Measurements from ENCODE around the gene TAF15.

Gene TAF15

GRCh38 chr17:35889818-35890773, 80.8 kb downstream of the TAF15 start:
- Histone ChIP-seq H3K4me3 (ENCODE audit: low read length, poor library complexity, severe bottlenecking) (no peak overlapping the region), H3K9me3 (ENCODE audit: insufficient read depth, low read depth, low read length) (no peaks in the 10 kb centered on the region), H3K9ac (ENCODE audit: low read depth, low read length, poor library complexity, severe bottlenecking) (no peak overlapping the region), H4K20me1 (ENCODE audit: insufficient read depth, low read length, poor library complexity, severe bottlenecking) (no peaks in the 10 kb centered on the region), H3F3A (ENCODE audit: low read depth) (no peaks in the 10 kb centered on the region), H3K36me3 (ENCODE audit: insufficient read depth, low read length) (no peaks in the 10 kb centered on the region), H3K27me3 (ENCODE audit: insufficient read depth, low read length, poor library complexity, severe bottlenecking) (no peaks in the 10 kb centered on the region), H3K4me1 (ENCODE audit: insufficient read depth, low read length, poor library complexity, severe bottlenecking) (peaks cover 12% of the 10 kb centered on the region), H3K9me2 (replicated peaks; ENCODE audit: low read depth, low read length) (no peaks in the 10 kb centered on the region), H3K4me2 (ENCODE audit: low read depth, low read length, poor library complexity, severe bottlenecking) (peak overlapping the region; percentile 6), H3K79me2 (ENCODE audit: insufficient read depth, low read length) (no peaks in the 10 kb centered on the region), H2AFZ (ENCODE audit: low read length) (peak overlapping the region; percentile 80)
- TF ChIP-seq CTCF (conservative IDR thresholded peaks at IDR 0.05; ENCODE audit: low read length), result no peak
- TF ChIP-seq EZH2phosphoT487 (IDR thresholded peaks at IDR 0.05; ENCODE audit: borderline replicate concordance), result no peak

GRCh38 chr17:35890774-35891155, 81.5 kb downstream of the TAF15 start:
- no peaks in the 10 kb centered on the region for H3K9me2 ChIP-seq (replicated peaks; ENCODE audit: low read depth, low read length)
- no peaks in the 10 kb centered on the region for H3K27me3 ChIP-seq (ENCODE audit: insufficient read depth, low read length, poor library complexity, severe bottlenecking)
- H4K20me1 ChIP-seq (ENCODE audit: insufficient read depth, low read length, poor library complexity, severe bottlenecking), result no peaks in the 10 kb centered on the region
- no peak for TF ChIP-seq CTCF (conservative IDR thresholded peaks at IDR 0.05; ENCODE audit: low read length)
- no peak for TF ChIP-seq EZH2phosphoT487 (IDR thresholded peaks at IDR 0.05; ENCODE audit: borderline replicate concordance)
- no peak overlapping the region for H2AFZ ChIP-seq (ENCODE audit: low read length)
- no peaks in the 10 kb centered on the region for H3K79me2 ChIP-seq (ENCODE audit: insufficient read depth, low read length)
- H3K4me3 ChIP-seq (ENCODE audit: low read length, poor library complexity, severe bottlenecking), result no peak overlapping the region
- H3K9me3 ChIP-seq (ENCODE audit: insufficient read depth, low read depth, low read length), result no peaks in the 10 kb centered on the region
- no peak overlapping the region for H3K9ac ChIP-seq (ENCODE audit: low read depth, low read length, poor library complexity, severe bottlenecking)
- H3K4me2 ChIP-seq (ENCODE audit: low read depth, low read length, poor library complexity, severe bottlenecking), result no peak overlapping the region
- H3F3A ChIP-seq (ENCODE audit: low read depth), result no peaks in the 10 kb centered on the region
- H3K4me1 ChIP-seq (ENCODE audit: insufficient read depth, low read length, poor library complexity, severe bottlenecking), result peaks cover 16% of the 10 kb centered on the region
- H3K36me3 ChIP-seq (ENCODE audit: insufficient read depth, low read length), result no peaks in the 10 kb centered on the region

- H3K27me3 ChIP-seq (ENCODE audit: insufficient read depth, low read length, poor library complexity, severe bottlenecking), result no peaks in the 10 kb centered on the region
- H2AFZ ChIP-seq (ENCODE audit: low read length), result no peak overlapping the region
- no peak overlapping the region for H3K4me2 ChIP-seq (ENCODE audit: low read depth, low read length, poor library complexity, severe bottlenecking)
- H3K4me3 ChIP-seq (ENCODE audit: low read length, poor library complexity, severe bottlenecking), result no peak overlapping the region
- H3K4me1 ChIP-seq (ENCODE audit: insufficient read depth, low read length, poor library complexity, severe bottlenecking), result peaks cover 17% of the 10 kb centered on the region
- no peaks in the 10 kb centered on the region for H3K9me3 ChIP-seq (ENCODE audit: insufficient read depth, low read depth, low read length)
- no peaks in the 10 kb centered on the region for H3K9me2 ChIP-seq (replicated peaks; ENCODE audit: low read depth, low read length)
- no peaks in the 10 kb centered on the region for H3K36me3 ChIP-seq (ENCODE audit: insufficient read depth, low read length)
- TF ChIP-seq EZH2phosphoT487 (IDR thresholded peaks at IDR 0.05; ENCODE audit: borderline replicate concordance), result no peak
- TF ChIP-seq CTCF (conservative IDR thresholded peaks at IDR 0.05; ENCODE audit: low read length), result no peak
- H3K79me2 ChIP-seq (ENCODE audit: insufficient read depth, low read length), result no peaks in the 10 kb centered on the region
- no peaks in the 10 kb centered on the region for H3F3A ChIP-seq (ENCODE audit: low read depth)
- no peak overlapping the region for H3K9ac ChIP-seq (ENCODE audit: low read depth, low read length, poor library complexity, severe bottlenecking)
- H4K20me1 ChIP-seq (ENCODE audit: insufficient read depth, low read length, poor library complexity, severe bottlenecking), result no peaks in the 10 kb centered on the region
Observed at GRCh38 chr17:35891269-35891668, 82.0 kb downstream of the TAF15 start.

Measured in Loucy (cell line).